ENCODE data around the gene CYP46A1.

CYP46A1 gene

DNA sequence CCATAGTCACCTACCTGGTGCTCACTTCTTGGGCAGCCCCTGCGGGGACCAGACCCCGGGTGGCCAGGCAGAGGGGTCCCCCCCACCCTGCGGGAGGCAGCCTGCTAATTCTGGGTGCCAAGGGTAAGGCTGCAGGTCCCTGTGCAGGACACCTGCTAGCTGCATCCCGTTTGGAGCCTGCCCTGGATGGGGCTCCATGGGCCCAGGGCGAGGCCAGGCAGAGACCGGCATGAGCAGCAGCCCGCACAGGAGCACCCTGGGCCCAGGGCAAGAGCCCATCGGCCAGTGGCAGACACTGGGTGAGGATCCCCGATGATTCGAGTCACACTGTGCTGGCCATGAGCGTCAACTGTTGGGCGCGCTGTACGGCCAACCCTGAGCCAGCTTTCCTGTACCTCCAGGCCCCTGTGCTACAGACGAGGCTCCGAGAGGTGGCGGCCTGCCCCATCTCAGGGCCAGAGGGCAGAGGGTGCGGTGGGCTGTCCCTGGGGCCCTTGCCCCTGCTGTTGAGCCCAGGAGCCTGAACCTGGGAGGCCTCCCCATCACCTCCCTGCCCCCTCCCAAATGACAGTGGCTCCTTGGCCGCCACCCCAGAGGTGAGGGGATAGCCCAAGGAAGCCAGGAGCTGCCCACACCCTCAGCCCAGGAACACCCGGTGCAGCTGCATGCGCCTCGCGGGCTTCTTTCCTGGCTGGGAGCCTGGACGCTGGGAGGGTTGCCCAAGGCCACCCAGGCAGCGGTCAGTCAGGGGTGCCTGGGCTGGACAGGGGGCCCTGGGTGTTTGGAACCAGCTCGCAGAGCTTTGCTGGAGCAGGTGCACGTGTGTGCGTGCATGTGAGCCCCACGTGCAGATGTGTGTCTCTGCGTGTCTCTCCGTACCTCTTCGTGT lies 47.7 kb downstream of the CYP46A1 start:
- FAIRE-seq = no peak

DNA sequence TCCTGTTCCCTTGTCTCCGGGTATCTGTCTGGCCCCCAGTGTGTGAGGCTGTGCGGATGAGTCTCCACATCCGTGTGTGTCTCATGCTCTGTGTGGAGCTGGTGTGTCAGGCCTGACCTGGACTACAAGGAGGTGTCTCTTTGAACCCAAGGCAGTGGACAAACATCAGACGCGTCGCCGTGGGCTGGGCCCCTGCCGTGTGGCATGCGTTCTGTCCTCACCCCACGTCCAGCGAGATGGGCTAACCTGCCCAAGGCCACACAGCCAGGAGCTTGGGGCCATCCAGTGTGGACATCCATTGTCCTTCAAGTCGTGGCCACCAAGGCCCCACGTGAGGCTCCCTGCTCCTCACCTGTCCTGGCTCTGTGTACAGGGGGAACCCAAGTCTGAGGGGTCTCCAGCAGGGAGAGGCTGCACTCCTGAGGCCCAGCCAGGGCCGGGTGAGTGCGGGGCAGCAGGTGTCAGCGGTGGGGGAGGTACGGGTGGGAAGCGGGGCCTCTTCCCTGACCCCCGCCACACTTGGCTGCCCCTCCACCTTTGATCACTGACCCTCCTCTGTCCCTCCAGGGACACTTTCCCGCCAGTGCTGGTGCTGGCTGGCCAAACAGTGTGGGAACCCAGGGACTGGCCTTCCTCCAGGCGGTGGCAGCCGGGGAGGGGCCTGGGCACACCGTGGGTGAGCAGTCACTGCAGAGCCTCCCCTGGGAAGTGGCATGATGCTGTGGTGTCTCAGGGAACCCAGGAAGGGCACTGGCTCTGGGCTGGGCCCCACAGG lies 48.5 kb downstream of the CYP46A1 start:
- FAIRE-seq = no peak

DNA sequence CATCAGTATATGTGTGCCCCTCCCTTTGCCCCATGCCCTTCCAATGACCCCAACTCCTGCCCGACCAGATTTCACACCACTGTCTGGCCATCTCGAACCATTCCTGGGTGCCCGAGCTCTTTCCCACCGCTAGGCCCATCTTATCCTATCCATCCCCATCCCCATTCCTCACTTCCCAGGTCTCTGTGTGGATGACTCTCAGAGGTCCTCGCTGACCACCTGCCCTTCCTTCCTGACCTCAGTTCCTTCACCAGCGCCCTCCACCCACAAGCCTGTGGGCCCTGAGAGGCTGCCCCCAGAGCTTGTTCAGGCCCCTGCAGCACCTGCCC lies 49.1 kb downstream of the CYP46A1 start:
- no peak for FAIRE-seq

DNA sequence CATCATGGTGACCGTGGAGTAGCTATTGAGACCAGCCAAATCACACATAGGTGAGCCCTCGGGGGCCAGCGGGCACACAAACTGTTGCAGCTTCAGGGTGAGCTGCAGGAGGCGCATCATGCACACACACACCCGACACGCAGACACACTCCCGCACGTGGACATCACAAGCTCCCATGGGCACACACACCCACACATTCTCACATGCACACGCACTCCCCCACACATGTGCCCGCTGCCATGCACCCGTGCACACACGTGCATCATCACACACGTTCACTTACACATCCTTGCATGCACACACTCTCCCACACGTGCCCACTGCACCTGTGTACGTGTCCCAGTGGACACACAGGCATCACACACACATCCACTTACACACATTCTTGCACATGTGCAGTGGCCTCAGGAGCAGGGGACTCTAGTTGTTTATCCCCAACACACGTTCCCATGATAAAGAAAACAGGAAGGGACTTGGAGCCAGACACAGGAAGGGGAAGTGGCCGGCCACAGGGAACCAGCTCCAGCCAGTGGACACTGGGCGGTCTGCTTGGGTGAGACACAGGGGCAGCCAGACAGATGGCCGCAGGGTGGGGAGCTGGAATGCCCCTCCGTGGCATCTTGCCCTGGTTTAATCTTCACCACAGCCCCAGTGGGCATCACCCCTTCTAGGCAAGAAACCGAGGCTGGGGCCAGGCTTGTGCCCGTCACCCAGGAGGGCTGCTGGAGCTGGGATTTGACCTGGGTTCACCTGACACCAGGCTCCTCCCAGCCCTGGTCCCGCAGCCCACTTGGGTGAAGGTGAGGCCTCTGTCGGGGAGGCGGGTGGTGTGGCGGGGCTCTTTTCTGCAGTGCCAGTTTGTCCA lies 49.7 kb downstream of the CYP46A1 start:
- FAIRE-seq = no peak

DNA sequence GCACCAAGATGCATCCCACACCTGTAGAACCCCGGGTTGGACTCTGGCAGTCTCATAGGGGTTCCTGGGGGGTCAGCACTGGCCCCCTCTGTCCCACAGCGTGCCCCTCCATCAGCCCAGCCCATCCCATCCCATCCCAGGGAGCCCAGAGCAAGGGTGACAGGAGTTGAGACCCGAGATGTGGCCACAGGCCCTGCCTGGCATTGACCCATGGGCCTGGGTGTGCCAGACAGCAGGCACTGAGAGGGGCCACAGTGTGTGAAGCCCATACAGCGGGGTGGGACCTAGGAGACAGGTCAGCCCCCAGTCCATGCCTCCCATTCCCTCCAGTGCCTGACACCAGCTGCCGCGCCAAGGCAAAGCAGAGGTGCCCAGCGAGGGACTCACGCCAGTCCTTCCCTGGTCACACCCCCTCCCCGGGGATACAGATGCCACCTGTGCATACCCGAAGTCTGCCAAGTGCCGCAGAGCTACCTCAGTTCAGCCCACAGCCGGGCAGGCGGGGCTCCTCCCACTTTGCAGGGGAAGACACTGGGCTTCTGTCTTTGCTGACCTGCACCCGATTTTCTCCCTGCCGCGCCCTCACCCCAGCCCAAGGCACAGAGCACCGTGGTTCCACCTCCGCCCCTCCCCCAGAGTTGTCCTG lies 50.4 kb downstream of the CYP46A1 start:
- FAIRE-seq = no peak

DNA sequence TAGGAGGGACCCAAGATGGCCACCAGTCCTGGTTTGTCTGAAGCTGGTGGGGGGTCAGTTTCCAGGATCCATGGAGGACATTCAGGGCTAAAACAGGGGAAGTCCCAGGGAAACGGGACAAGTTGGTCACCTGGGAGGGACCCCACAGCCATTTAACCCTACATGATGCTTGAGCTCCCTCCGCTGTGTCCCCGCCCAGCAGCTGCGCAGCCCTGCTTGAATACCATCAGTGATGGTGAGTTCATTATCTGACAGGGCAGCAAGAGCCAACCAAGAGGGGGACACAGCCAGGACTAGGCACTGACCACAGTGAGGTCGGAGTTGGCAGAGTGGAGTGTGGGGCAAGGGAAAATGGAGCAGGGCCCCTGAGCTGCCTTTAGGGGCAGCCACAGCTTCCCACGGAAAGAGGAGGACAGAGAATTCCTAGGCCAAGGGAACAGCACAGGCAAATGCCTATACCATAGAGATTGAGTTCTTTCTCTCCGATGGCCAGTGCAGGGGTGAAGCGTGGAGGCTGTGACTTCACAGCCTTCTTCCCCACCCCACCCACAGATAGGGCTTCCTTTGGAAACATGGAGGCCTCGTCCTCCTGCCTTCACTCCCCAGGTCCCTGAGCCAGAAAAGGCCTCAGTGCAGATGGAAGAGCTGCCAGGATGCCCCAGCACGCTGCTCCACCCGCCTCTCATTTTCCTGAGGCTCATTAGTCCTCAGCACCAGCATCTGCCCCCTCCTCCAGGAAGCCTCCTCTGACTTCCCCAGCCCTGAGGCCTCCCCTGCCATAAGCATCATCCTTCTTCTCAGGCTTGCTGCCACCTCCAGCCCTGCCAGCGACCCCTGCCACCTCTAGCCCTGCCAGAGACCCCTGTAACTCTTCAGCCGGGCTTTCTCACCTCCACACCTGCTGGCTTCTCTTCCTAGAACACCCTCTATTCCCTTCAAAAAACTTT lies 51.4 kb downstream of the CYP46A1 start:
- FAIRE-seq = no peak

DNA sequence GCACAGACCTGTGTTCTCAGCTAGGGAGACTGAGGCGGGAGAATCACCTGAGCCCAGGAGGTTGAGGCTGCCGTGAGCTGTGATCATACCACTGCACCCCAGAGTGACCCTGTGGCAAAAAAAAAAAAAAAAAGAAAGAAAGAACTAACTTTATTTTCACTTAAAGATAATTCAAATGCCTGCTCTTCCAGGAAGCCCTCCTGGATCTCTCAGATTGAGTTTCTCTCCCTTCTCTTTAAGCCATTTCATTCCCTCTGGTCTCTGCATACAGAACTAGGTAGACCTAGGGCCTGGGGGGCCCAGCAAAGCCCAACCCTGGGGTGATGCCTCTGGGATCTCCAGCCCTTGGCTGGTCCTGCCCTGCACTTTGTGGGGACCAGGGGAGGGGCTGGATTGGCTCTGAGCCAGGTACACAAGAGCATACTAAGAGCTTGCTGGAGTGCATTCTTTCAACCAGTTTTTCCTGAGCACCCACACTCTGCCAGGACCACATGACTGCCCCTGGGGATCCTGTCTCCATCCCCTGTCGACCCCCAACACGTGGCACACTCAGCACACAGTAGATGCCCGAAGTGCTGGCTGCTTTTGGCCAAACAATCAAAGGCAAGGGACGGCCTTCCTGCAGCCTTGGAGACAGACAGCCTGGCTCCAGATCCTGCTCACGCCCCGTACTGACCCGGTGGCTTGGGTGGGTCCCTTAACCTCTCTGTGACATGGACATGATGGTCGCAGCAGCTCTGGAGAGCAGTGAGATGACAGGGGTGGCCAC lies 52.7 kb downstream of the CYP46A1 start:
- no peak for FAIRE-seq

DNA sequence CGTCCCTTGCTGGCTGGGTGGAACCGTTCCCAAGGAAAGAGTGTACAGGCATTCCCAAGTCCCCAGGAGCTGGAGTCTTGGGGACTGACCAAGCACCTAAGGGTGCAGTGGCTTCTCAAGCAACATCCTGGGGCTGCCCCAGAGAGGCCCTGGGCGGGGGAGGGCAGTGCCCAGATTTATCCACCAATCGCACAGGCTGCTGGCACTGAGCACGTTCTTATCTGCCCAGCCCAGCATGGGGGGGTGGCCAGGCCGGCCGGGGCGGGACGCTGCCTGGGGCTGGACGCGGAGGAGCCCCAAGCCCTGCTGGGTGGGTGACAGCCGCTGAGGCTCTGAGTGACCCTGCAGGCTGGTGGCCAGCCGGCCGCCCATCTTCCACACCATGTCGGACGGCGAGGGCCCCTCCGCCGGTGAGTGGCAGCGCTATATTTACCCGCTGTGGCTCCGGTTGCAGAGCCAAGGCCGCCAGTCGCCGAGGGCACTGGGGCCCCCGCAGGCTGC lies 53.4 kb downstream of the CYP46A1 start:
- FAIRE-seq = no peak

DNA sequence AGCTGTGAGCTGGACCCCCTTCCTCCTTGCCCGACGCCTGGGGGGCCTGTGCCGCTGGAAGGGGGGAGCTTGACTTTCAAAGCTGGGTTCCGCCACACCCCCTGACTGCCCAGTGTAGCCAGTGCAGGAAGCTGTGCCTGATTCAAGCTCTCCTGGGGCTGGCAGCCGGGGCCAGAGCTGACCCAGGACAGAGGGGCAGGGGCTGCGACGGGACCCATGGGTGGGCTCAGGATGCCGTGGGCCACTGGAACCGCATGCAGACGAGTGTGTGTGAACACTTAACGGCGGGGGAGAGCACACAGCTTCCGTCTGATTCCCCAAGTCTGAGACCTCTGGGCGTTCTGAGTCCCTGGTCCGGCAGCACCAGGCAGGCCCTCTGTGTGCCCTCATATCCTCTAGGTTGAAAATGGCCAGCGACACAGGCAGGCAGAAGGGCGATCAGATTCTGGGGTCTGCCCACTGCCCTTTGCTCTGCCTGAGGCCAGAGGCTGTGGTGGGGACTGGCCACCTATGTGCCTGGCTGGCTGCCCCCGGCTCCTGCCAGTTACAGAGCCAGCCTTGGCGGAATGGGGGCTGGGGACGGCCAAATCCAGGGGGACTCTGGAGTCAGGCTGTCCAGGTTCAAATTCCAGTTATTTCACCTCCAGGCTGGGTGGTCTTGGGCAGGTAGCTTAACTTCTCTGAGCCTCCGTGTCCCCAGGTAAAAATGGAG lies 54.0 kb downstream of the CYP46A1 start:
- FAIRE-seq = no peak

DNA sequence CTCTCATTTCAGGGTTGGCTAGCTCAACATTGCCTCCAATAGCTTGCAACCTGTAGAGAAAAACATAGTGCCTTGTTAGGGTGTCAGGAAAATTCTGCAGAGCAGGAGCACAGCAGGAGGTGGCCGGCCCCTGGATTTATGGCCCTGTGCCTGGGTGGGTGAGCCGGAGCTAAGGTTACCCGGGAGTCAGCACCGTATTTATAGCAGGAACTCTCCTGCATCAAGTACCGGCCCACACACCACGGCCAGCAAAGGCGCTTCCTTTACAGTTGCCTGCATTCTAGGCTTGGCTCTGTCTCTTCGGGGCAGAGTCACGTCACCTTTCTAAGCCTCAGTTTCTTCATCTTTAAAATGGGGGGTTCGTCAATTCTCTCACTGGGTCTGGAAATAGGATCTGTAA lies 56.3 kb downstream of the CYP46A1 start:
- no peak for FAIRE-seq

DNA sequence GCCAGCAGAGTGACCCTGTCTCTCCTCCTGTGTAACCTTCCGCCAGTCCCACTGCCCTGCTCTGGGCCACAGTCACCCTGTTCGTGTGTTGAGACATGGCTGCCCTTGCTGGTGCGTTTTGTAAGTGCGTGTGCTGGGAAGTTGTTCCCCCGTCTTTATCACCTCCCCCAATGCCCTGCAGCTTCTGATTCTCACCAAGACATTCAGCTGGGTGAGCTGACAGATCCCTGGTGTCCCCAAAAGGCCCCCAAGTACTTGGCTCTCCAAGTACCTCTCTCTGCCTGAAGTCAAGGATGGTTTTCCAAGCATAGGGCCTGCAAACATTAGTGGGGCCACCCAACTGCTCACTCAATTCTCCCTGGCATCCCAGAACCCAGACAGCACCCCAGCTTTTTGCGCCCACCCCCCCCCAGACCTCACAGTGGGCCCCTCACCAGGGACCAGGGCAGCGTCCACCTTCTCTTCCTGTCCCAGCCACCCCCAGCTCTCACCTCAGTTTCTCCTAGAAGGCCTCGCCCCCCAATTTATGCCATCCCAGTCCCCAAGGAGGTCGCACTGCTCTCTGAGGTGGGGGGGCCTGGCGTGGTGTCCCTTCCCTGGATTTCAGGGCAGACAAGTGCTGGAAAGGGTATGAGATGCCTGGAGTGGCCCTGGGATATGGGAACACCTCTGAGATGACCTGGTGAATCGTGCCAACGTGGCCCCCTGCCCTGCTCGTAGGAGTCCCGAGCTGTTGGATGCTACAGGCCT lies 57.3 kb downstream of the CYP46A1 start:
- FAIRE-seq = no peak

DNA sequence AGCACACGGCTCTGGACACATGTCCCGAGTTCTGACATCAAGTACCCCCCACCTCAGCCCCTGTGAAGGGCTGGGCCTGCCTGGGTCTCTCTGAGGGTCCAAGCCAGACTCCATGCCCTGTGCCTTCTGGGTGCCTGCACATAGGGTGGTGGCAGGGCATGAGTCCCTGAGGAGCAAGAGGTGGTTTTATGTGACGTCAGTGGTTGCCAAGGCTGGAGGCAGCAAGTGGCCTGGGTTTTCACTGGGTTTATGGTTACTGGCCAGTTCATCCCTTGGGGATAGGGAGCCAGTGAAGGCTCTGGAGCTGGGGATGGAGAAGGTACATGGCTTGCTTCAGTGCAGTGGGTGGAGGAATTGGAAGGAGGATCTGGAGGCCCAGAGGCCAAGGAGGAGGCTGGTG lies 58.0 kb downstream of the CYP46A1 start:
- no peak for FAIRE-seq

DNA sequence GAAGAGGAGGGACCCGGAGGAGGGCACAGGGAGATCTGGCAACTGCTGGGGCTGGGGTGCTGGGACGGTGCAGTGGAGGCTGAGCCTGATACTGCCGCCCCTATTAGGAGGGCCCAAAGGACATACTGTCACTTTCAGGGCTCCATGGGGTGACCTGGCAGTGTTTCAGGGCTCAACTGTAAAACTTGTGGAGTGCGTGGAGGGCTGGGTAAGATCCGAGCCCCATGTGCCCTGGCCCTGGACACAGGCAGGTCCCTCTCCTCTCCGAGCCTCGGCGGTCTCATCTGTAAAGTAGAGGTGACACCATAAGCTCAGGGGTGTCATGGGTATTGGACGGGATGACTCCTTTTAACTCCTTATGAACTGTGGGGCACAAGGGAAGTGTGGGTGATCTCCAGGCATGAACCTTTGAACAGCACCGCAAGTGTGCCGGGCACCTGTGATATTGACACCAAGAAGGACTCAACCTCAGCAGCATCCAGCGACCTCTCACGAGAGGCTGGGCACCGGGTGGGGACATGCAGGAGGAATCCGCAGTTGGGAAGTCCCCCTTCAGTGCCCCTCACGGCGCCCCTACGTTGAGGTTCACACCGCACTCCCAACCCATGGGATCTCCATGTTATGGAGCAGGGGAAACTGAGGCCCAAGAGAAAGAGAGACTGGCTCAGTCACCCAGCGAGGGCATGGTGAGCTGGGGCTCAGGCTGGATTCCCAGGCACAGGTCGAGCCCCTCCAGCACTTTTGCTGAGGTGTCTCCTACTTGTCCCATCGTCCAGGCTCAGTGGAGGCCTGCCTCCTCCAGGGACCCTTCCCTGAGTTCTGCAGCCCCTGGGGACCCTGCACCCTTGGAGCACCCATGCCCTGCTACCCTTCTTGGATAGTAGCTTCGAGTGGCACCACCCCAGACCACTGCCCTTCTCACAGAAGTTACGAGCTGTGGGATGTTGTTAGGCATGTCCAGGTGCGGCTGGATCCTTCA lies 58.7 kb downstream of the CYP46A1 start:
- no peak for FAIRE-seq

DNA sequence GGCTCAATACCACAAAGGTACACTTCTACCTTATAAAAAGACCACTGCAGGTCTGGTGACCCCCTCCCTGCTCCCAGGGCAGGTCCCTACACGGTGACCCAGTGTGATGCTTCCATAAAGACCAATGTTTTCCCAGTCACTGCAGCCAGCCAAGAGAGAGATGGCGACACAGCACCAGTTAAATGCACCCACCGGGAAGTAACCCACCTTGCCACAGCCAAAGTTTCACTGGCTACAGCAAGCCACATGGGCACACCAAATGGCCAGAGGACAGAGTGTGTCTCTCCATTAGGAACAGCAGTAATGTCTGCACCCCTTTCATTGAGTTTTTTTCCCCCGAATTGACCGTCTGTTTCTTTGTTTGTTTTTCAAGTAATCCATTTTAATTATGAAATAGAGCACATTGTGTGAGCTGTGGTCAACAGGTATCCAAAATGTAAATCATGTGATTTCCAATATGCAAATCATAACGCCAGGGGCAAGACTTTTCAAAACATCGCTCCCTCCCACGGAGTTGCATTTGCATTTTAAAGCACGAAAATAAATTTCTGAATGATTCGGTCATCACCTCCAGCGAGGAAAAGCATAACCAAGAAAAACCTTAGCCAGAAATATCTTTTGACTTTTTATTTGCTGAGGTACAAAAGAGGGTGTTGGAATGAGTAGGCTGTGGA lies 60.2 kb downstream of the CYP46A1 start:
- FAIRE-seq = peak; percentile 55

DNA sequence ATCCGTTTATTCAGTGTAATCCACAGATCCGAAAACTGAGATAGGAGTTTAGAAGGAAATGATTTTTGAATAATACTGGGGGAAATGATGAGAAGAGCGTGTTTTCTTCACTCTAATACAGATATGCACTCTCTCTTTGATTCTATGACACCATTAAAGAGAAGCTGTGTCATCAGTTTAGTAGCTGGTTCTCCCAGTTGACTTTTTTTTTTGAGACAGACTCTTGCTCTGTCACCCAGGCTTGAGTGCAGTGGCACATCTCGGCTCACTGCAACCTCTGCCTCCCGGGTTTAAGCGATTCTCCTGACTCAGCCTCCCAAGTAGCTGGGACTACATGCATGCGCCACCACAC lies 60.8 kb downstream of the CYP46A1 start:
- FAIRE-seq = no peak

DNA sequence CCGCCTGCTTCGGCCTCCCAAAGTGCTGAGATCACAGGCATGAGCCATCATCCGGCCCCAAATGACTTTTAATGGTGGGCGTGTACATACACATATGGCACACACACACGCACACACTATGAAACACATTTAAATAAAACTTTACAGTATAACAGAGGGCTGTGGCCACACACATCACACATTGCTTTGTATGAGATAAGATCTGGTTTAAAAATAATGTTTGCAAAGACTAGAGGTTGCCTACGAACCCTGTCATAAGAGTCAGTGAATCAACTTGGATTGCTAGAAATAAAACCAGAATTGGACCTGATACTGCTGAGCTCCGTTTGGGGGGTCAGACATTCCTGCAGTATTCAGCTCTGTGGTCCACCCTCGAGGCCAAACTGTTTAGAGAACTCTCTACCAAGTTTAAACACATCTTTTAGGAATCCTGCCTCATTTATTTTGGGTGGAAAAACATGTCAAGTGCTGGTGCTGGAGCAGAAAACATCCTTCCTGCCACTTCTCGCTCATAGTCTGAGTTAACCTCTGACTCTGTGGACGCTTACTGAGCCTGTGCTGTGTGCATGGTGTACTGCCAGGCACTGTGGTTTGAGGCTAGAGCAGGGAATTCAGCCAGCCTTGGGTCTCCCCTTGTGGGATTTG lies 61.3 kb downstream of the CYP46A1 start:
- FAIRE-seq = no peak

DNA sequence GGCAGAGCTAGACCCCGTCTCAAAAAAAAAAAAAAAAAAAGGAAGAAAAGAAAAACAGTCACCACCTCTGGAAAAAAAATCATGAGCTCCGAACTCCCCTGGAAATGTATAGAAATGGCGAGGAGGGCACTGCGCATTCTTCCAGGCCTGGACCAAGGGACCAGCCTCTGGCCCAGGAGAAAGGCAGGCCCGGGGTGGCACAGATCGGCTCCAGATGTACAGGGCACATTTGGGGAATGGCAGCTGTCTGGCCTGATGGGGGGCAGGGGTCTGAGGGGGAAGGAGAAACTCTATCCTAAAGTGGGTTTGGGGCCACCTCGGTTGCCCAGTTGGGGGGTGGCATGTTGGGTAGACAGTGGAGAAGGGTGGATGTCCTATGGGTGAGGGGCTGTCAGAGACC lies 63.1 kb downstream of the CYP46A1 start:
- FAIRE-seq = no peak
